Sigmoid colon (tissue), 7 donors: ENCODE results near the gene NTF3. TPM values are rescaled to one million over a fixed set of nuclear protein-coding genes. Genes with fewer than 3 reads are reported as not detected.

Experiments
- DNase-seq: peaks from one replicate; pipeline ENCODE4 v3.0.0-alpha.2; 2019
- H3K27ac ChIP-seq, 4 donors: fragments of 200-600 bp; sonication (generic); one replicate each; pipeline ENCODE4 v1.5.1; 2016 to 2019; ENCODE audit warnings: mild to moderate bottlenecking in 1 of 4
- H3K27me3 ChIP-seq, 3 donors: fragments of 200-600 bp; sonication (generic); one replicate each; pipeline ENCODE4 v1.5.1; 2019; ENCODE audit warnings: mild to moderate bottlenecking in 1 of 3
- H3K36me3 ChIP-seq, 4 donors: fragments of 200-600 bp; sonication (generic); one replicate each; pipeline ENCODE4 v1.5.1; 2016 to 2019
- H3K4me1 ChIP-seq, 4 donors: fragments of 200-600 bp; sonication (generic); one replicate each; pipeline ENCODE4 v1.5.1; 2017 to 2019
- H3K4me3 ChIP-seq, 4 donors: fragments of 200-600 bp; sonication (generic); one replicate each; pipeline ENCODE4 v1.5.1; 2017 to 2019; ENCODE audit warnings: mild to moderate bottlenecking in 2 of 4, moderate library complexity in 1 of 4
- H3K9me3 ChIP-seq, 4 donors: fragments of 200-600 bp in 3 of 4; sonication (generic) in 3 of 4; one replicate each; pipeline versions ENCODE4 v1.5.1 to v1.6.1; 2013 to 2019
- CTCF ChIP-seq, 4 experiments: fragments of 450-650 bp in 3 of 4; fragments of 200-600 bp in 1 of 4; IDR thresholded peaks; one replicate each; pipeline ENCODE4 v1.5.1; 2016 to 2019; ENCODE audit warnings: antibody characterized with exemption in 4 of 4, mild to moderate bottlenecking in 3 of 4, moderate library complexity in 2 of 4
- EP300 ChIP-seq, 4 donors: sonication (generic); formaldehyde crosslinking; IDR thresholded peaks; one replicate each; pipeline ENCODE4 v1.6.1; 2017; ENCODE audit warnings: antibody characterized with exemption in 4 of 4
- POLR2A ChIP-seq, 2 donors: fragments of 450-650 bp; IDR thresholded peaks; one replicate each; pipeline ENCODE4 v1.6.1; 2016; ENCODE audit warnings: antibody characterized with exemption in 2 of 2, mild to moderate bottlenecking in 2 of 2, moderate library complexity in 2 of 2
- POLR2AphosphoS5 ChIP-seq, 4 donors: sonication (generic); formaldehyde crosslinking; IDR thresholded peaks; one replicate each; pipeline ENCODE4 v1.6.1; 2017; ENCODE audit warnings: antibody characterized with exemption in 4 of 4
- WGBS, 2 donors: extraction: QIAGEN DNeasy Blood & Tissue Kit; methylation state at CpG; one replicate each; pipeline ENCODE4 v1.1.7; 2013; 5-methylcytosine and 5-hydroxymethylcytosine counted together
- intact Hi-C: fragments of 100-400 bp; cut with DNase I; formaldehyde crosslinking; loops from one replicate; pipeline ENCODE4 v1.15.1; 2023
- polyA plus RNA-seq, 3 donors: library from polyadenylated mRNA; stranded (reverse); fragments of 200-250 nt; gene quantifications; one replicate each; pipeline ENCODE4 v1.2.3, GENCODE V29; 2013
- total RNA-seq, 4 donors: library from RNA; depleted of rRNA; stranded (reverse); fragments of >200 nt; gene quantifications; one replicate each; pipeline ENCODE4 v1.1.0, GENCODE V29; 2016
- donor health status: healthy with polysubstance abuse.
- donor health status: Bipolar disorder and iron deficiency.
- donor health status: healthy.

Gene NTF3
- total and polyA plus RNA-seq, 7 donors, result 0.71 to 1.8 (median 0.95) TPM; not detected in 2

- no peak overlapping the region for H3K4me3 ChIP-seq
- peaks cover 0 to 6% (median 0%) of the 10 kb centered on the region in 3 donors for H3K27me3 ChIP-seq
- H3K27ac ChIP-seq, result no peak overlapping the region
- H3K4me1 ChIP-seq, result no peaks in the 10 kb centered on the region
- DNase-seq, result no peak
- TF ChIP-seq EP300 (IDR thresholded peaks at IDR 0.05) (no peak), CTCF (IDR thresholded peaks at IDR 0.05) (no peak), POLR2AphosphoS5 (IDR thresholded peaks at IDR 0.05) (no peak), POLR2A (IDR thresholded peaks at IDR 0.05) (no peak)
- 75 to 78% methylated on average over 3 of the region's 3 CpGs for WGBS, 2 donors
- no peaks in the 10 kb centered on the region for H3K9me3 ChIP-seq
- no peaks in the 10 kb centered on the region for H3K36me3 ChIP-seq
- intact Hi-C loops, result no loop called here
These were observed 47.9 kb downstream of the NTF3 start for GRCh38 chr12:5479761-5480160.

- Histone ChIP-seq H3K27ac (no peak overlapping the region), H3K4me1 (no peaks in the 10 kb centered on the region), H3K9me3 (no peaks in the 10 kb centered on the region), H3K36me3 (no peaks in the 10 kb centered on the region), H3K4me3 (no peak overlapping the region), H3K27me3 (peaks cover 0 to 6% (median 0%) of the 10 kb centered on the region in 3 donors)
- no peak for TF ChIP-seq POLR2A (IDR thresholded peaks at IDR 0.05)
- TF ChIP-seq POLR2AphosphoS5 (IDR thresholded peaks at IDR 0.05), result no peak
- no peak for TF ChIP-seq CTCF (IDR thresholded peaks at IDR 0.05)
- no peak for TF ChIP-seq EP300 (IDR thresholded peaks at IDR 0.05)
- 65 to 77% methylated on average over 21 of the region's 21 CpGs for WGBS, 2 donors
- intact Hi-C loops, result no loop called here
- no peak for DNase-seq
These were observed 48.5 kb downstream of the NTF3 start for GRCh38 chr12:5480218-5480937.

- Histone ChIP-seq H3K4me3 (no peak overlapping the region), H3K27me3 (peaks cover 0 to 6% (median 0%) of the 10 kb centered on the region in 3 donors), H3K9me3 (no peaks in the 10 kb centered on the region), H3K36me3 (no peaks in the 10 kb centered on the region), H3K4me1 (no peaks in the 10 kb centered on the region), H3K27ac (no peak overlapping the region)
- no peak for DNase-seq
- intact Hi-C loops, result no loop called here
- TF ChIP-seq EP300 (IDR thresholded peaks at IDR 0.05), result no peak
- no peak for TF ChIP-seq POLR2AphosphoS5 (IDR thresholded peaks at IDR 0.05)
- no peak for TF ChIP-seq CTCF (IDR thresholded peaks at IDR 0.05)
- TF ChIP-seq POLR2A (IDR thresholded peaks at IDR 0.05), result no peak
- WGBS, 2 donors, result 53 to 81% methylated on average over 10 of the region's 10 CpGs
These were observed 49.0 kb downstream of the NTF3 start for GRCh38 chr12:5480938-5481303.

GRCh38 chr12:5481645-5482044, 49.7 kb downstream of the NTF3 start:
- 92 to 94% methylated on average over 5 of the region's 5 CpGs for WGBS, 2 donors
- Histone ChIP-seq H3K4me3 (no peak overlapping the region), H3K9me3 (no peaks in the 10 kb centered on the region), H3K27ac (no peak overlapping the region), H3K27me3 (peaks cover 0 to 6% (median 0%) of the 10 kb centered on the region in 3 donors), H3K36me3 (no peaks in the 10 kb centered on the region), H3K4me1 (no peaks in the 10 kb centered on the region)
- no peak for DNase-seq
- TF ChIP-seq POLR2A (IDR thresholded peaks at IDR 0.05) (no peak), EP300 (IDR thresholded peaks at IDR 0.05) (no peak), POLR2AphosphoS5 (IDR thresholded peaks at IDR 0.05) (no peak), CTCF (IDR thresholded peaks at IDR 0.05) (no peak)
- intact Hi-C loops, result no loop called here

GRCh38 chr12:5484426-5484825, 52.5 kb downstream of the NTF3 start:
- H3K9me3 ChIP-seq, result no peaks in the 10 kb centered on the region
- H3K36me3 ChIP-seq, result no peaks in the 10 kb centered on the region
- peaks cover 0 to 6% (median 0%) of the 10 kb centered on the region in 3 donors for H3K27me3 ChIP-seq
- no peak overlapping the region for H3K27ac ChIP-seq
- intact Hi-C loops, result no loop called here
- WGBS, 2 donors, result 86 to 91% methylated on average over 6 of the region's 6 CpGs
- H3K4me1 ChIP-seq, result no peaks in the 10 kb centered on the region
- TF ChIP-seq POLR2A (IDR thresholded peaks at IDR 0.05) (no peak), POLR2AphosphoS5 (IDR thresholded peaks at IDR 0.05) (no peak), EP300 (IDR thresholded peaks at IDR 0.05) (no peak), CTCF (IDR thresholded peaks at IDR 0.05) (no peak)
- no peak overlapping the region for H3K4me3 ChIP-seq
- no peak for DNase-seq
